ENCODE data around the gene VWA5B2.

Gene VWA5B2

DNA sequence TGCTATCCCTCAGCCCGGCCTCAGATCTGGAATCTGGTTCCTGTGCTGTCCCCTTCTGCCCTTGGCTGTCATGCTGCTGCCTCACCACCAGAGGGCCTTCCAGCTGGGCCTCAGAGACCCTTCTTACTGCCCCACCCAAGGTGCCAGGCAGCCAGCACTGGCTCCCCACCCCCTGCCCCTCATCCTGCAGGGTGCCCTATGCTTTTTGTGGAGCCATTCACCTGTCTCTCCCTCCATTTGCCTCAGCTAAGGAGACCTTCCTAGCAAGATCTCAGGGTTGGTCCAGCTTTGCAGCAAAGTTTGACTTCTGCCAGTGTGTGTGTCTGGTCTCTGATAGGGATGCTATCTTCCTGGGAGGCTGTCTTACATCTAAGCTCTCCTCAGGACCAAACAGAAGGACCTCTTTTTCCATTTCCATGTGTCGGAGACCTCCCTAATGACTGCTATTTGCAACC is 1.9 kb upstream of the VWA5B2 start:
- peak; percentile 59 for DNase-seq

- DNase-seq: peak; percentile 11
Observed at GRCh38 chr3:184228376-184229137, 828 bp upstream of the VWA5B2 start.

DNA sequence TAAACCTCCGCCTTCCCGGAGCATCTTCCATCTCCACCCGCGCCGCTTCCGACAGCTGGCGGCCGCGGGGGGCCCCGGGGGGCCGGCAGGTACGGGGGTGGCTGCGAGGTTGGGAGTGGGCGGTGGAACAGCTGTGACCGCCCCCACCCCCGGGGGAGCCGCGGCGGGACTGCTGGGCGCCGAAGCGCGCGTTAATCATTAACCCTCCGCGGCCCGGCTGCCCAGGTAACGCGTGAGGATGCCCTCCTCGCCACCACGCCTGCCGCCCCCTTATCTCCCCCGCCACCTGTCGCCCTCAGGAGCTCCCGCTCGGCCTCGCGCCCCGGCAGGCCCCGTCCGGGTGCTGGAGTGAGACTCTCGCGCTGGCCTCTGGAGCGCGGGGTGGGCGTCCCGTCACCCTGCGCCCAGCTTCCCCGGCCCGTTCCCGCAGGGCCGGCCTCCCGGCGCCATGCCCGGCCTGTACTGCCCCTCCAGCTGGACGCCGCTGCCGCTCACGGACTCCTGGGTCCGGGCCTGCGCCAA is 757 bp downstream of the VWA5B2 start:
- DNase-seq: peak; percentile 86

DNA sequence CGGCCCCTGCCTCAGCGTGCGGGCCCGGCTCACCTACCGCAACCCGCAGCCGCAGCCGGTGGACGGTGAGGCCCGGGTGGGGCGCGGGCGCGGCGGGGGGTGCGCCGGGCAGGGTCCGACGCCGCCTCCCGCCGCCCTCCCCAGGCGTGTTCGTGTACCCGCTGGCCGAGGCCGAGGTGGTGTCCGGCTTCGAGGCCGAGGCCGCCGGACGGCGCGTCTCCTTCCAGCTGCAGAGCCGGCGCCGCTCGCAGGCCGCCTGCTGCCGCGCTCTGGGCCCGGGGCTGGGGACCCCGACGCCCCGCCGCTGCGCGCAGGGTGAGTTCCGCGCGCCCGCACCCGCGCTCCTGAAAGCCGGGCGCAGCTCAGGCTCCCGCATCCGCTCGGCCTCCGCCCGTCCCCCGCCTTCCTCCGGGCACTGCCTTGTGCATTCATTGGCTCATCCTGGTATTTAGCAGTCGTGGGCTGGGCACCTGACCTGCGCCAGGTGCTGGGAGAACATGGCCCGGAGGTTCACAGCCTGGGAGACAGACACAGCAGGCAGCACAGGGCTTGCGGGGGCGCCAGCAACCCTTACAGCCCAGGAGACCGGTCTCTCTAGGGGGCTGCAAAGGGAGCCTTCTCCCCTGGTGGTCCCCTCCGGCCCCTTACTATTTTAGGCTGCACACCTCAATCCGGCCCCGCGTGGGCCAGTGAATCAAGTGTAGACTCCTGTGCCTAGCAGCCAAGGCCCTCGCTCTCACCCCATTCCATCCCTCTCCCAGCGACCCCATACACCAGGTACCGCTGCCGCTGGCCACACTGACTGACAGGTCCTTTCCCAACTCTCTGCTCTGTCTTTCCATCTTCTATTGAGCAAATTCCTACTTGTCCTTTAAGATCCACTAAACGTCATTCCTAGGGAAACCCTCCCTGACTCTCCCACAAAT is 1.5 kb downstream of the VWA5B2 start:
- peak; percentile 88 for DNase-seq

DNA sequence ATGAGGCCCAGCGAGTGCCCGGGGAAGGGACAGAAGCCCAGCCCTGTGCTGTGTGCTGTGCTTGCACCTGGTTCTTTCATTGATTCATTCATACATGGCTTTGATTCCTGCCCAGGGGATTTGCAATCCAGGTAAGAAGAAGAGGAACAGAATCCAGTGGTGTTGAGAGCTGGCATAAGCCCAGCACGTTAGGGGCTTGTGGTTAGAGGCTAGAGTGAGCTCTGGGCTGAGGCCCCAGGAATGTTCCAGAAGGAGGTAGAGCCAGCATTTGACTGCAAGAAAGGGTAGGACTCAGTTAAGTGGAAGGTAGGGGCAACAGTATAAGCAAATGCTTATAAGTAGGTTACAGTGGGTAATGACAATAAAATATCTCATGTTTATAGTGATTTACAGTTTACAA is 2.3 kb downstream of the VWA5B2 start:
- no peak for DNase-seq

GRCh38 chr3:184233127-184233843 is 3.9 kb downstream of the VWA5B2 start:
- no peak for DNase-seq

DNA sequence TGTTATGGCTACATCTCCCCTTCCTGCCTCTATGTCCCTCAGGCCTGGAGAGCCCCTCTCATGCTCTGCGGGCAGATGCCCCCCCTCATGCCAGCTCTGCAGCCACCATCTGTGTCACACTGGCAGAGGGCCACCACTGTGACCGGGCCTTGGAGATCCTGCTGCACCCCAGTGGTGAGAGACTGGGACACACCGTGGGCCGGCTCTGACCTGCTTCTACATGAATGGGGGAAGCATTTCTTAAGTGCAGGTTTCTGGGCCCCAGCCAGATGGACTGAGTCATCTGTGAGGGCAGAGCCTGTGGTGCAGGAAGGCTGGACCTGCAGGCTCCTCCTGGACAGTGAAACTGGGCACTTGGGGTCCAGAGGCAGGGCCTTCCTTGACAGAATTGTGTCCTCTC is 4.8 kb downstream of the VWA5B2 start:
- DNase-seq: peak; percentile 85

- no peak for DNase-seq
Observed at GRCh38 chr3:184234671-184235380, 5.4 kb downstream of the VWA5B2 start.

DNA sequence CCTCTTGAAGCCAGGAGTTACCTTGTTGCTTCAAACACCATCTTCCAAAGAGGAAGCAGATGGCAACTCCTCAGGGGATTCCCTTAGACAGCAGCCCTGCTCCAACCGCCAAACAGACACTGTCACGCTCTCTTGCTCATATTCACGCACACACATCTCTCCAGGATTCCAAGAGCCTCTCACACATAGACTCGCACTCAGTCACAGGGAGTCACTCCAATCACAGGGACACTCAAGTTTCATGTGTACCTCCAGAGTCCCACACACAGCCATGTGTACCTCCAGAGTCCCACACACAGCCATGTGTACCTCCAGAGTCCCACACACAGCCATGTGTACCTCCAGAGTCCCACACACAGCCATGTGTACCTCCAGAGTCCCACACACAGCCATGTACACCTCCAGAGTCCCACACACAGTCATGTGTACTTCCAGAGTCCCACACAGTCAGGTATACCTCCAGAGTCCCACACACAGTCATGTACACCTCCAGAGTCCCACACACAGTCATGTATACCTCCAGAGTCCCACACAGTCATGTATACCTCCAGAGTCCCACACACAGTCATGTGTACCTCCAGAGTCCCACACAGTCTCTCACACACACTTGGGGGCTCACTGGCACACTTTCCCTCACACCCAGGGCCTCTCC is 6.1 kb downstream of the VWA5B2 start:
- peak; percentile 51 for DNase-seq

DNA sequence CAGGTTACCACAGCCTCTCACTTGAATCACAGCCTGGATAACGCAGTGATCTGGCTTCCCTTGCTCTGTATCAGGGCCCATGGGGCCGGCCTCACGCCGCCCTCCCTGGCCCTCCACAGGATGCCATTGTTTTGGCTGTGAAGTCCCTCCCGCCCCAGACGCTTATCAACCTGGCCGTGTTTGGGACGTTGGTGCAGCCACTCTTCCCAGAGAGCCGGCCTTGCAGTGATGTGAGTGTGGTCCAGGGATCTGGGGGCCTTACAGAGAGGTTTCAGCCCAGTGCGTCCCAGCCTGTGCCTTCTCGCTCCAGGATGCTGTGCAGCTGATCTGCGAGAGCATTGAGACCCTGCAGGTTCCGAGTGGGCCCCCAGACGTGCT is 6.6 kb downstream of the VWA5B2 start:
- no peak for DNase-seq

DNA sequence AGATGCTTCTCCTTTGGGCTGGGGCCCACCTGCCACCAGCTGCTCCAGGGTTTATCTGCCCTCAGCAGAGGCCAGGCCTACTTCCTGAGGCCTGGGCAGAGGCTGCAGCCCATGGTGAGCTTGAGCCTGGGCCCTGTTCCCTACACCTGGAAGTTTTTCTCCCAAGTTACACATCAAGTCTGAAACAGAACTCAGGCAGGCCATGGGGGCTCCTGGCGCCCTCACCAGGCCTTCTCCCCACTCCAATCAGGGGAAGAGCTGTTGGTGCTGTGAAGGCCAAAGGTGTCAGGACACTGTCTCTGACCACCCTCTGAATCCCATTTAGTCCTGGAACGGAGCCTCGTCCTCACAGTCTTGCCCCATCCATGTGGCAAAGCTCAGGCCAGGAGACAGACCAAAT is 7.3 kb downstream of the VWA5B2 start:
- no peak for DNase-seq

GRCh38 chr3:184237211-184237610 is 7.8 kb downstream of the VWA5B2 start:
- DNase-seq: no peak

- DNase-seq: peak; percentile 15
Observed at GRCh38 chr3:184237807-184238206, 8.4 kb downstream of the VWA5B2 start.

- DNase-seq: no peak
Observed at GRCh38 chr3:184238246-184238818, 8.9 kb downstream of the VWA5B2 start.

DNA sequence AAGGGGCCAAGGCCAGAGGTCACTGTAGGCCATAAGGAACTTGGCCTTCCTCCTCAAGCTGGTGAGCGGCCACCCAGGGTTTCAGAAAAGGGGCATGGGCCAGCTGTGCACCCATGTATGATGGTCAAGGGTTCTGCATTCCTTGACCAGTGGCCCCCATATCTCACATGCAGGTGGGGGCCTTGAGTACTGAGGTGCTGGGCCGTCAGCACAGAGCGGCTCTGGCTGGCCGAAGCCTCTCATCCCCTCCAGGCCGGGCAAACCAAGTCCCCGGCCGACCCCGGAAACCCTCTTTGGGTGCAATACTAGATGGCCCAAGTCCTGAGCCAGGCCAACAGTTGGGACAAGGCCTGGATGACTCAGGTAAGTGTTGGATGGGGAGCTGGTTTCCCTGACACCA is 9.8 kb downstream of the VWA5B2 start:
- no peak for DNase-seq

DNA sequence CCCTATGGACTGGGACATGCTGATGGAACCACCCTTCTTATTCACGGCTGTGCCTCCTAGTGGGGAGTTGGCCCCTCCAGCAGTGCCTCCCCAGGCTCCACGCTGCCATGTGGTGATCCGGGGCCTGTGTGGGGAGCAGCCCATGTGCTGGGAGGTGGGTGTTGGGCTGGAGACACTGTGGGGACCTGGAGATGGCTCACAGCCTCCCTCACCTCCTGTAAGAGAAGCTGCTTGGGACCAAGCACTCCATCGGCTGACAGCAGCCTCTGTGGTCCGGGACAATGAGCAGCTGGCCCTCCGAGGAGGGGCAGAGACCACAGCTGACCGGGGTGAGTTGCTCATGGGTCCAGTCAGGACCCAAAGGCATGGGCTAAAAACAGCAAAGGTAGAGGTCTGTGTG is 10.3 kb downstream of the VWA5B2 start:
- no peak for DNase-seq

- DNase-seq: peak; percentile 14
Observed at GRCh38 chr3:184240384-184241140, 11.2 kb downstream of the VWA5B2 start.

DNA sequence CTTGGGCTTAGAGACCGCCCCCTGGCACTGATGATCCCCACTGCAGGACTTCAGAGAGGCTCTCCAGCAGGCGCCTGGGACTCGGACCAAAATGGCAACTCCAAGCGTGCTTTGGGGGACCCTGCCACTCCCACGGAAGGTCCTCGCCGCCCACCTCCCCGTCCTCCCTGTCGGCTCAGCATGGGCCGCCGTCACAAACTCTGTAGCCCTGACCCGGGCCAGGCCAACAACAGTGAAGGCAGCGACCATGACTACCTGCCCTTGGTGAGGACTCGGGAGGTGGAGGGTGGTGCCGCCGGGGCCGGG is 11.7 kb downstream of the VWA5B2 start:
- DNase-seq: no peak

DNA sequence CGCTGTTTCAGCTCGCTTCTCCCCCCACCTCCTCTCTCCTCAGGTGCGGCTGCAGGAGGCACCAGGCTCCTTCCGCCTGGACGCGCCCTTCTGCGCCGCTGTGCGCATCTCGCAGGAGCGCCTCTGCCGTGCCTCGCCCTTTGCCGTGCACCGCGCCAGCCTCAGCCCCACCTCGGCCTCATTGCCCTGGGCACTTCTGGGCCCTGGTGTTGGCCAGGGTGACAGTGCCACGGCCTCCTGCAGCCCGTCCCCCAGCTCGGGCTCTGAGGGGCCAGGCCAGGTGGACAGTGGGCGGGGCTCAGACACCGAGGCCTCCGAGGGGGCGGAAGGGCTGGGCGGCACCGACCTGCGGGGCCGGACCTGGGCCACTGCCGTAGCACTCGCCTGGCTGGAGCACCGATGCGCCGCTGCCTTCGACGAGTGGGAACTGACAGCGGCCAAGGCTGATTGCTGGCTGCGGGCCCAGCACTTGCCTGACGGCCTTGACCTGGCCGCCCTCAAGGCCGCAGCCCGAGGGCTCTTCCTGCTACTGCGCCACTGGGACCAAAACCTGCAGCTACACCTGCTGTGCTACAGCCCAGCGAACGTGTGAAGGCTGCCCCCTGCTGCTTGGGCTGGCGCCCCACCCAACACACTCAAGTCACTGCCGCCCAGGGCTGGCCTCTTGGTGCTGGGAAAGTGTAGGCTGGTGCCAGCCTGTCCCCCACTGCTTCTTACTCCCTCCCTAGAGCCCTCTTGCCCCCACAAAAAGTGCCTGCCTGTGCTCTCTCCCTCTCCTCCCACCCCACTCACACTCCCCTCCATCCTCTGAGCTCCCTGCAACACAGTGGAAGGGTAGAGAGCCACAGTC is 12.3 kb downstream of the VWA5B2 start:
- peak; percentile 94 for DNase-seq

GRCh38 chr3:184242297-184242685 is 12.9 kb downstream of the VWA5B2 start:
- no peak for DNase-seq

All from DMS53 (cell line).